Type B pancreatic cell (in vitro differentiated cells): ENCODE measurements around the gene PHF12. TPM values are rescaled to one million over a fixed set of nuclear protein-coding genes. Genes with fewer than 3 reads are reported as not detected.
A peak's percentile ranks its signal among the peaks of the same experiment; 100 is the strongest.

Experiments
- DNase-seq: peaks from one replicate; pipeline ENCODE4 v3.0.0; 2021; ENCODE audit warnings: mixed read lengths; ENCODE audit not compliant: unreplicated experiment; ENCODE audit errors: extremely low spot score
- H3K27ac Mint-ChIP-seq: 2 replicates; pipeline ENCODE4 v1.8.0; 2021; ENCODE audit warnings: mild to moderate bottlenecking, mixed read lengths
- H3K27me3 Mint-ChIP-seq: 2 replicates; pipeline ENCODE4 v1.8.0; 2021; ENCODE audit warnings: mixed read lengths
- H3K36me3 Mint-ChIP-seq: 2 replicates; pipeline ENCODE4 v1.8.0; 2021; ENCODE audit warnings: mixed read lengths
- H3K4me1 Mint-ChIP-seq: one replicate; pipeline ENCODE4 v1.8.0; 2021; ENCODE audit warnings: mixed read lengths; ENCODE audit not compliant: unreplicated experiment
- H3K4me3 Mint-ChIP-seq: 2 replicates; pipeline ENCODE4 v1.8.0; 2021; ENCODE audit warnings: mild to moderate bottlenecking, mixed read lengths
- H3K9me3 Mint-ChIP-seq: 2 replicates; pipeline ENCODE4 v1.8.0; 2021; ENCODE audit warnings: mixed read lengths
- CTCF ChIP-seq: fragments of 200-600 bp; sonication (generic); conservative IDR thresholded peaks from 2 replicates; pipeline ENCODE4 v1.5.0; 2021; ENCODE audit warnings: antibody characterized with exemption, mild to moderate bottlenecking
- long read RNA-seq: library from polyadenylated mRNA; unstranded; transcript quantifications from one replicate; pipeline ENCODE4 v2.0.0, GENCODE V29; 2020
- total RNA-seq: library from RNA; stranded (reverse); gene quantifications from 2 replicates; pipeline ENCODE4 v1.2.1, GENCODE V29; 2021; ENCODE audit warnings: low replicate concordance

PHF12 gene
- 47.8 and 58.0 TPM in 2 replicates for total RNA-seq
- long read RNA-seq, partial matches to known transcripts: 1 of 3 reads
- long read RNA-seq, other reads (novel, unspliced or antisense): 2 of 3 reads

- peak within 1 kb of the TSS; percentile 93 for H3K4me3 Mint-ChIP-seq
- no peaks in the 10 kb centered on the region for H3K36me3 Mint-ChIP-seq
- H3K4me1 Mint-ChIP-seq: peaks cover 12% of the 10 kb centered on the region
- peak within 1 kb of the TSS; percentile 92 for H3K27ac Mint-ChIP-seq
- TF ChIP-seq CTCF: no peak
- no peaks in the 10 kb centered on the region for H3K9me3 Mint-ChIP-seq
- peak; percentile 99 for DNase-seq
- H3K27me3 Mint-ChIP-seq: no peaks in the 10 kb centered on the region
These were observed at the start of gene PHF12 for GRCh38 chr17:28951428-28951990. TSS of gene PHF12 (minus strand) at chr17:28951518. CDS start at chr17:28950960, 558 bp downstream.

GRCh38 chr17:29000973-29001372 is 49.7 kb upstream of the PHF12 start:
- Mint-ChIP-seq H3K27me3 (peaks cover 86% of the 10 kb centered on the region), H3K27ac (no peak overlapping the region), H3K4me3 (no peak overlapping the region), H3K9me3 (no peaks in the 10 kb centered on the region), H3K36me3 (no peaks in the 10 kb centered on the region), H3K4me1 (no peaks in the 10 kb centered on the region)
- no peak for DNase-seq
- TF ChIP-seq CTCF: no peak

- H3K4me3 Mint-ChIP-seq: no peak overlapping the region
- H3K27me3 Mint-ChIP-seq: peaks cover 77% of the 10 kb centered on the region
- H3K27ac Mint-ChIP-seq: no peak overlapping the region
- DNase-seq: no peak
- no peaks in the 10 kb centered on the region for H3K4me1 Mint-ChIP-seq
- no peaks in the 10 kb centered on the region for H3K9me3 Mint-ChIP-seq
- no peak for TF ChIP-seq CTCF
- no peaks in the 10 kb centered on the region for H3K36me3 Mint-ChIP-seq
These were observed 47.9 kb upstream of the PHF12 start for GRCh38 chr17:28999206-28999605.

- Mint-ChIP-seq H3K36me3 (no peaks in the 10 kb centered on the region), H3K27ac (no peak overlapping the region), H3K27me3 (peaks cover 63% of the 10 kb centered on the region), H3K9me3 (no peaks in the 10 kb centered on the region), H3K4me1 (no peaks in the 10 kb centered on the region), H3K4me3 (no peak overlapping the region)
- TF ChIP-seq CTCF: no peak
- no peak for DNase-seq
These were observed 46.5 kb upstream of the PHF12 start for GRCh38 chr17:28997806-28998205.

- TF ChIP-seq CTCF: no peak
These were observed 45.3 kb upstream of the PHF12 start for GRCh38 chr17:28996554-28997096.

More at GRCh38 chr17:28996554-28997096, 45.3 kb upstream of the PHF12 start:
- no peaks in the 10 kb centered on the region for H3K9me3 Mint-ChIP-seq
- no peak overlapping the region for H3K4me3 Mint-ChIP-seq
- DNase-seq: no peak
- peaks cover 61% of the 10 kb centered on the region for H3K27me3 Mint-ChIP-seq
- no peaks in the 10 kb centered on the region for H3K36me3 Mint-ChIP-seq
- H3K4me1 Mint-ChIP-seq: no peaks in the 10 kb centered on the region
- H3K27ac Mint-ChIP-seq: no peak overlapping the region
